LNCaP clone FGC (cell line): ENCODE data around the gene PKP2.

Experiments used
- DNase-seq: peaks from one replicate; pipeline ENCODE4 v3.0.0-alpha.2; 2011; ENCODE audit warnings: low read depth
- H3K4me3 ChIP-seq: 2 replicates; pipeline ENCODE4 v1.5.1; 2011; ENCODE audit warnings: mild to moderate bottlenecking, low read depth, low read length, control low read depth
- TF ChIP-seq, protein P1 (sequence below): IDR thresholded peaks from 2 replicates; pipeline ENCODE4 v1.5.1; 2012; ENCODE audit warnings: mild to moderate bottlenecking; ENCODE audit not compliant: control insufficient read depth, insufficient read depth; ENCODE audit errors: extremely low read depth

PKP2 gene

DNA sequence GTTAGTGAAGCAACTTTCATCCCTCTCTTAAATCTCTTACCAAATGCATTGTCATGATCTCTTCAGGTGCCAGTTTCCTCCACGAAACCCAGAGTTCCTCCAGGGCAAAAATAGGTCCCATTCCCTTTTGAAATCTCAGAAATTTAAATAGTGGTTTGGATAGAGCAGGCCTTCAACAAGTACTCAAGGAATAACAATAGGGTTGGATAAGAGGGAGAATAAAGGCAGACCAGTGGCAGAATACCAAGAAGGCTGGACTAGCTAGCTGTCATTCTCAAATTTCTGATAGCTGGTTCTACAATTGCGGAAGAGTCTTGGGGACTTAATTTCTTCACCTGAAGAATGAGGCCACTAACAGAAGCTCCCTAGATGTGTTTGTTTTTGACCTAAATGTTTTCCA lies 62.5 kb downstream of the PKP2 start:
- TF ChIP-seq, protein P1, sequence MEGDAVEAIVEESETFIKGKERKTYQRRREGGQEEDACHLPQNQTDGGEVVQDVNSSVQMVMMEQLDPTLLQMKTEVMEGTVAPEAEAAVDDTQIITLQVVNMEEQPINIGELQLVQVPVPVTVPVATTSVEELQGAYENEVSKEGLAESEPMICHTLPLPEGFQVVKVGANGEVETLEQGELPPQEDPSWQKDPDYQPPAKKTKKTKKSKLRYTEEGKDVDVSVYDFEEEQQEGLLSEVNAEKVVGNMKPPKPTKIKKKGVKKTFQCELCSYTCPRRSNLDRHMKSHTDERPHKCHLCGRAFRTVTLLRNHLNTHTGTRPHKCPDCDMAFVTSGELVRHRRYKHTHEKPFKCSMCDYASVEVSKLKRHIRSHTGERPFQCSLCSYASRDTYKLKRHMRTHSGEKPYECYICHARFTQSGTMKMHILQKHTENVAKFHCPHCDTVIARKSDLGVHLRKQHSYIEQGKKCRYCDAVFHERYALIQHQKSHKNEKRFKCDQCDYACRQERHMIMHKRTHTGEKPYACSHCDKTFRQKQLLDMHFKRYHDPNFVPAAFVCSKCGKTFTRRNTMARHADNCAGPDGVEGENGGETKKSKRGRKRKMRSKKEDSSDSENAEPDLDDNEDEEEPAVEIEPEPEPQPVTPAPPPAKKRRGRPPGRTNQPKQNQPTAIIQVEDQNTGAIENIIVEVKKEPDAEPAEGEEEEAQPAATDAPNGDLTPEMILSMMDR: no peak
- H3K4me3 ChIP-seq: no peak overlapping the region
- DNase-seq: no peak

DNA sequence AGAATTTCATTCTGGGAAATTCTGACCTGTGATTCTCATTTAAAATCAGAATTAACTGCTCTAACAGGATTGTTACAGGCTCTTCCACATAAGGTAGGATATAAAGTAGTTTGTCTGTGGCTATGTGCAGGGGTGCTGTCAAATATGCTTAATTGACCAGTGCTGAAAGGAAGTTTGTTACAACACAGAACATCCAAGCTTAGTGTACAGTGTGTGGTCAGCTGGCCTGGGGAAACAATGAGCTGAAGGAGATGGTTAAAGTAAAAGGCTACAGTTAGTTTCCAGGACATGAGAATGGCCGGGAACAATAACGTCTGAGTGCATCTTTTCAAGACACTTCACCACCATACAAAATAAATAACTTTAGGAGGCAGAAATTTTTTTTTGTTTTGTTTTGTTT lies 68.0 kb downstream of the PKP2 start:
- TF ChIP-seq, protein P1: no peak
- H3K4me3 ChIP-seq: no peak overlapping the region
- no peak for DNase-seq

DNA sequence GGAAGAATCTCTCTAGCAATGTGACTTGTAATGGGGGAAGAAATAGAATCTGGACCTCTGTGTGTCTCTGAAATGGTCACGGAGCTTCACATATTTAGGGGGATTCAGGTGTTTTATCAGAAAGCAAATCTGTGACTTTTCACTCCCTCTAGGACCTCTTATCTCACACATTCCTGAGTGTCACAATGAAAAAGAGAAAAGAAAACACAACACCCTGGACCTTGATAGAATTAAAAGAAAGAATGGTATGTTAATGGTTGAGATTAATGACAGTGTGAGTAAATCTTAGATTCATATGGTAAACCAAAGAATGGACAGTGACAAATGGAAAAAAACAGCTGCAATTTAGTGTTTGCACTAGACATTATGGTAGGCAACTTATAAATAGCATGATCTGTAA lies 68.5 kb downstream of the PKP2 start:
- no peak overlapping the region for H3K4me3 ChIP-seq
- TF ChIP-seq, protein P1: no peak
- no peak for DNase-seq

DNA sequence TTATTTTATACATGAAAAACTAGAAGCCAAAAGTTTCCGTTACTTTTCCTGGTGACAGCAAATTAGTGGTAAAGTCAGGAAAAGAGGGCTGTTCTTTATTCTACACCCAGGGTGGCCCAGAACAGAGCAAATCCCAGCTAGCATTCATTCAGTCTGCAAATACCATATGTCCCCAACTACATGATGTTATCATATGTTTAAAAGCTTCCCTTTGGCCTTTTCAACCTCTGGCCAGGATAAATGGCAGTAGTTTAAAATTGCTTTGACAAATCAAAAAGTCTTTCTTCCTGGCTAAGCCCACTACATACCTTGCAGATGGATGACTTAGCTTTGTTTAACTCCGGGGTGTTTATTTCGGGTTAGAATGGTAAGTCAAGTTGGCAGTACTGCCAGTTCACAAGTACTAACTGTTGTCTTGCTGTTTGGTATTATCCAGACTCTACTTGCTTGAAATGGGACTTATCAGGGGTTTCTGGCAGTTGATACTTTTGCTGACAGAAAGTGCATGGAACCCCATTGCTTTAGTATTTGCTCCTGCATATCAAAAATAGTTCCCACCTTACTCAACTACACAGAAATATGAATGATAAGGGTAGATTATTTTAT lies 69.7 kb downstream of the PKP2 start:
- DNase-seq: no peak
- H3K4me3 ChIP-seq: no peak overlapping the region
- TF ChIP-seq, protein P1: no peak

DNA sequence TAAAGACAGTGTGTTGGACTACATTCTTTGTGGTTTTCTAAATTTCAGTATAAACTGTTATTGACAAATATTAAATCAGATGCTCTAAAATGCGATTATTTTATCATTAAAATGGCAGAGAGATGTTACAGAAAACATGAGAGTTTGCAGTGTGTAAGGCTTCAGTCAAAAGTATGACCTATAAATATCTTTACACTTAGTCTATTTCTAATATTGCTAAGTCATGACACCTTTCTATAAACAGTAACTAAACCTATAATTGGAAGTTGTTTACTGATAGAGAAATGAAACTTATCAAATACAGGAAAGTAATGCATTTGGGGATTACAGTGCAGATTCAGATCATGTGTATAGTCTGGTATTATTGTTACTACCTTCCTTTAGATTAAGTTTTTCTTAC lies 72.0 kb downstream of the PKP2 start:
- DNase-seq: no peak
- H3K4me3 ChIP-seq: no peak overlapping the region
- TF ChIP-seq, protein P1: no peak

DNA sequence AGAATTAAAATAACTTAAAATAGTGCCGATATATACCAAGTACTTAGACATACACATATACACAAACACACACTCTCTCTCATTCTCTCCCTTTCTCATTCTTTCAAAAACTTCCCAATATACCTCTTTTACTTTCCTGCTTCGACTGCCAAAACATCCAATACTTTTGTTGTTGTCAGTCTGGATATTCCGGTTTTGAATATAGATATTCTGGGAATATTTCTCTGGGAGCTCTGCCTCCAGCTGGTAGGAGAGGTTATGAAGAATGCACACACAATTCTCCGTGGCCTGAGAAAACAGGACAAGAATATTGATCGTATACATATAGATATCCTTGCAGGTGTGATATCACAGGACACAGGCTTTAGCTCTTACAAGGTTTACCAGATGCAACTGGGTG lies 74.2 kb downstream of the PKP2 start:
- peak; percentile 47 for DNase-seq
- TF ChIP-seq, protein P1: peak; percentile 30
- no peak overlapping the region for H3K4me3 ChIP-seq

DNA sequence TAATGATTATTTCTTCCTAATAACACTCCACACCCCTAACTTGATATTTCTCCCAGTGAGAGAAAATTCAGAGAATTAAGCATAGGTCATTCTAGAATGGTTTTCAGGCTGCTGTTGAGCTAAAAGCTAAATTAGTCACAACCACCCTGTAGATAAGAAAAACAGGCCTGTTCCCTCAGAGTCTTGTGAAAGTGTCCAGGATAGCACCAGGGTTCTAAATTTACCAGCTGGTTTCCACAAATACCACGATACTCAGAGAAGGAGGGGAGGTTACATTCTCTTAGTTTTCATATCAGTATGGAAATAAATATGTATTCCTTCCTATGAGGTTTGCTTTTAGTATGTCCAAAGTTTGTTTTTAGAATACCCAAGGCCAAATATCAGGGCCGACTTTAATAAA lies 74.9 kb downstream of the PKP2 start:
- DNase-seq: no peak
- no peak overlapping the region for H3K4me3 ChIP-seq
- TF ChIP-seq, protein P1: no peak
